OCI-LY7 (cell line): ENCODE results near the gene MAP3K13. TPM values are rescaled to one million over a fixed set of nuclear protein-coding genes. Genes with fewer than 3 reads are reported as not detected.
A peak's percentile ranks its signal among the peaks of the same experiment; 100 is the strongest.

ENCODE experiments used
- BruUV-seq: library from RNA; stranded (reverse); fragments of 400-500 nt; replicated peaks from 2 replicates; lab custom pipeline; 2021; lab: Mats Ljungman, UMichigan
- CTCF ChIA-PET: fragments of 300-600 bp; sonication (Branson Sonifier 250); formaldehyde crosslinking; loops from one replicate; lab custom pipeline; 2022; ENCODE audit warnings: antibody characterized with exemption; ENCODE audit not compliant: unreplicated experiment; lab: Charles Lee
- POLR2A ChIA-PET: fragments of 300-600 bp; sonication (Branson Sonifier 250); formaldehyde crosslinking; loops from one replicate; lab custom pipeline; 2022; ENCODE audit warnings: antibody characterized with exemption; lab: Charles Lee
- DNase-seq: peaks from one replicate; pipeline ENCODE4 v3.0.0-alpha.2; 2015; ENCODE audit warnings: low spot score
- H2AFZ ChIP-seq: fragments of 200-600 bp; sonication (generic), shearing (Covaris generic); 2 replicates; pipeline ENCODE4 v1.6.1; 2014; ENCODE audit warnings: mild to moderate bottlenecking, antibody characterized with exemption, low read length, moderate library complexity
- H3K27ac ChIP-seq: fragments of 200-600 bp; sonication (generic); 2 replicates; pipeline ENCODE4 v1.5.1; 2014; ENCODE audit warnings: mixed run types, low read depth, mild to moderate bottlenecking, moderate library complexity, low read length, inconsistent platforms; ENCODE audit not compliant: poor library complexity, severe bottlenecking
- H3K36me3 ChIP-seq: fragments of 200-600 bp; sonication (generic); 2 replicates; pipeline ENCODE4 v1.6.1; 2014; ENCODE audit warnings: mild to moderate bottlenecking, antibody characterized with exemption, low read length, moderate library complexity, mixed read lengths; ENCODE audit not compliant: insufficient read depth
- H3K4me1 ChIP-seq: fragments of 200-600 bp; sonication (generic); 2 replicates; pipeline ENCODE4 v1.5.1; 2014; ENCODE audit warnings: mild to moderate bottlenecking, low read length; ENCODE audit not compliant: insufficient read depth, poor library complexity, severe bottlenecking
- H3K4me2 ChIP-seq: fragments of 200-600 bp; sonication (generic); 2 replicates; pipeline ENCODE4 v1.6.1; 2014; ENCODE audit warnings: mild to moderate bottlenecking, low read length
- H3K4me3 ChIP-seq: fragments of 200-600 bp; sonication (generic); 2 replicates; pipeline ENCODE4 v1.5.1; 2014; ENCODE audit warnings: mild to moderate bottlenecking, low read depth, low read length; ENCODE audit not compliant: poor library complexity, severe bottlenecking
- H3K79me2 ChIP-seq: fragments of 200-600 bp; sonication (generic); 2 replicates; pipeline ENCODE4 v1.6.1; 2016; ENCODE audit warnings: low read depth, mild to moderate bottlenecking, low read length, moderate library complexity, mixed read lengths; ENCODE audit not compliant: insufficient read depth
- H3K9me2 ChIP-seq: fragments of 200-600 bp; sonication (generic); 2 replicates; pipeline ENCODE4 v1.6.1; 2016; ENCODE audit warnings: mild to moderate bottlenecking, low read length, mixed read lengths; ENCODE audit not compliant: insufficient read depth
- H3K9me3 ChIP-seq: fragments of 200-600 bp; sonication (generic); 2 replicates; pipeline ENCODE4 v1.6.1; 2014; ENCODE audit warnings: mild to moderate bottlenecking, mixed run types, low read length, mixed read lengths
- H4K20me1 ChIP-seq: fragments of 200-600 bp; sonication (generic); 2 replicates; pipeline ENCODE4 v1.6.1; 2014; ENCODE audit warnings: mild to moderate bottlenecking, antibody characterized with exemption, low read length, moderate library complexity, mixed read lengths; ENCODE audit not compliant: insufficient read depth
- CTCF ChIP-seq: fragments of 200-600 bp; sonication (generic); conservative IDR thresholded peaks from 2 replicates; pipeline ENCODE4 v1.5.1; 2014; ENCODE audit warnings: mild to moderate bottlenecking, antibody characterized with exemption, low read length, moderate library complexity, mixed read lengths
- EZH2phosphoT487 ChIP-seq: fragments of 200-600 bp; sonication (generic); IDR thresholded peaks from 2 replicates; pipeline ENCODE4 v1.6.1; 2018; ENCODE audit warnings: low read depth, borderline replicate concordance, mild to moderate bottlenecking, mixed run types, antibody characterized with exemption, low read length, moderate library complexity, mixed read lengths
- intact Hi-C: fragments of 100-400 bp; cut with micrococcal nuclease; formaldehyde crosslinking; loops from one replicate; pipeline ENCODE4 v1.10.0; 2022; ENCODE audit not compliant: unreplicated experiment
- total RNA-seq, 2 experiments: library from RNA; depleted of rRNA in 1 of 2; stranded (reverse); fragments of >200 nt in 1 of 2; shearing (Covaris generic) in 1 of 2; gene quantifications; 2 replicates each; pipeline ENCODE4 v1.2.3, GENCODE V29; 2014 to 2022

The MAP3K13 gene
- total RNA-seq, 2 experiments from 2014 or later, result 7.6 to 15.0 TPM

DNA sequence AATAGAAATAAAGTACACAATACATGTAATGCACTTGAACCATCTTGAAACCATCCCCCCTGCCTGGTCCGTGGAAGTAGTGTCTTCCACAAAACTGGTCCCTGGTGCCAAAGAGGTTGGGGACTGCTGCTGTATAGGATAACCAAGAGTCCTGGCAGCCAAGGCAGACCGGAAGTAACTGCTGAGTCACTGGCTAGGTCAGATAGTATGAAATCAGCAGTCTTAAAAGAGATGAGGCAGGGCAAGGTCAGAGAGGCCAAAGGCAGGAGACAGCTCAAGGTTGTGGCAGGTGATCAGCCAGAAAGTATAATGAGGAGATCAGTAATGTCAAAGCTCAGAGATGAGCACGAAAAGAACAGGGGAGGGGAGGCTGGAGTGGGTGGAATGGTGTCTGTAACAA, 60.2 kb downstream of the MAP3K13 start:
- Histone ChIP-seq H4K20me1 (no peaks in the 10 kb centered on the region), H3K4me3 (no peak overlapping the region), H3K36me3 (no peaks in the 10 kb centered on the region), H3K9me3 (no peaks in the 10 kb centered on the region), H3K27ac (no peak overlapping the region), H3K4me1 (peaks cover 36% of the 10 kb centered on the region), H3K79me2 (no peaks in the 10 kb centered on the region), H3K9me2 (no peaks in the 10 kb centered on the region), H3K4me2 (no peak overlapping the region), H2AFZ (peak overlapping the region; percentile 39; the same call in 1 of the 2 replicates)
- DNase-seq, result peak; percentile 10
- intact Hi-C loops, result no loop called here
- BruUV-seq, result no TSS peak
- TF ChIP-seq EZH2phosphoT487, result no peak
- no peak for TF ChIP-seq CTCF
- ChIA-PET POLR2A (no interaction called here), CTCF (interaction anchor here (0.6 kb wide), 1 partner anchor 41 kb away, joined by 3 read pairs; no protein-coding TSS in a partner anchor)

DNA sequence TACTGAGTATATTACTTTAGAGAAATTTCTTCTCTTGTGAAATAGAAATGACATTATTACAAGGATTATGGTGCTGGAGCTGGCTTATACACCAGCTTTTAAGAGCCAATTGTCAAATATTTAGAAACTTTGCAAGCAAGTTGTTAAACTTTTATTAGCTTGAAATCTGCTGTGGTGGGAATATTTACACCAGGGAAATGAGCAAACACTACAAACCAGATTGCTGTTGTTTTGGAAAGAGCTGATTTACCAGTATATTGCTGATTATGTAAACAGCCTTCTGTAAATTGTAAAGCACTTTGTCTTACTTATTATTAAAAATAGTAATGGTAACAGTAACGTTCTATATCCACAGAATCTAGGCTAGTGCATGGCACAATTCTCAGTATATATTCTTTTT, 61.5 kb downstream of the MAP3K13 start:
- Histone ChIP-seq H3K4me2 (no peak overlapping the region), H3K4me1 (peaks cover 29% of the 10 kb centered on the region), H2AFZ (no peak overlapping the region), H4K20me1 (no peaks in the 10 kb centered on the region), H3K27ac (no peak overlapping the region), H3K79me2 (no peaks in the 10 kb centered on the region), H3K9me3 (no peaks in the 10 kb centered on the region), H3K4me3 (no peak overlapping the region), H3K9me2 (no peaks in the 10 kb centered on the region), H3K36me3 (no peaks in the 10 kb centered on the region)
- BruUV-seq, result no TSS peak
- no peak for TF ChIP-seq EZH2phosphoT487
- TF ChIP-seq CTCF, result no peak
- no peak for DNase-seq
- CTCF ChIA-PET, result no interaction called here
- intact Hi-C loops, result no loop called here
- POLR2A ChIA-PET, result interaction anchor here (0.6 to 1.4 kb wide), 4 partner anchors 8 to 976 kb away, joined by 3 to 4 read pairs (median 3); no protein-coding TSS in a partner anchor

GRCh38 chr3:185430375-185430774, 67.4 kb downstream of the MAP3K13 start:
- no peak overlapping the region for H3K27ac ChIP-seq
- DNase-seq, result no peak
- POLR2A ChIA-PET, result no interaction called here
- H2AFZ ChIP-seq, result no peak overlapping the region
- H3K4me3 ChIP-seq, result no peak overlapping the region
- TF ChIP-seq EZH2phosphoT487, result no peak
- TF ChIP-seq CTCF, result no peak
- H3K9me3 ChIP-seq, result no peaks in the 10 kb centered on the region
- CTCF ChIA-PET, result no interaction called here
- no peaks in the 10 kb centered on the region for H3K4me1 ChIP-seq
- no peaks in the 10 kb centered on the region for H3K9me2 ChIP-seq
- H3K79me2 ChIP-seq, result no peaks in the 10 kb centered on the region
- H3K36me3 ChIP-seq, result no peaks in the 10 kb centered on the region
- H4K20me1 ChIP-seq, result no peaks in the 10 kb centered on the region
- H3K4me2 ChIP-seq, result no peak overlapping the region
- intact Hi-C loops, result no loop called here
- no TSS peak for BruUV-seq
